MCF 10A (cell line): ENCODE data around the gene DHRS1. TPM values are rescaled to one million over a fixed set of nuclear protein-coding genes. Genes with fewer than 3 reads are reported as not detected.
"Not testable (repeated sequence)": the region's sequence is repeated elsewhere in the genome, so short reads cannot be mapped to it uniquely, and the experiment has no call there.

Experiments
- BruUV-seq: library from RNA; stranded (reverse); fragments of 400-500 nt; replicated peaks from 2 replicates; lab custom pipeline; 2021; lab: Mats Ljungman, UMichigan
- CTCF ChIA-PET: fragments of 300-600 bp; sonication (Branson Sonifier 250); formaldehyde crosslinking; extraction: SDS; loops from one replicate; lab custom pipeline; 2021; ENCODE audit warnings: antibody characterized with exemption, inconsistent platforms; lab: Yijun Ruan, JAX
- POLR2A ChIA-PET: fragments of 300-600, 350-650 bp; sonication (Branson Sonifier 250); formaldehyde crosslinking; extraction: SDS; loops from one replicate; lab custom pipeline; 2020; ENCODE audit warnings: antibody characterized with exemption, inconsistent platforms; lab: Yijun Ruan, JAX
- DNase-seq: peaks from one replicate; pipeline ENCODE4 v3.0.0-alpha.2; 2018; ENCODE audit not compliant: unreplicated experiment
- H3K27ac Mint-ChIP-seq: one replicate; pipeline ENCODE4 v1.8.0; 2022; ENCODE audit warnings: mild to moderate bottlenecking, low read depth, mixed read lengths; ENCODE audit not compliant: unreplicated experiment
- H3K27me3 Mint-ChIP-seq: one replicate; pipeline ENCODE4 v1.8.0; 2022; ENCODE audit warnings: mixed read lengths; ENCODE audit not compliant: insufficient read depth, unreplicated experiment
- H3K36me3 Mint-ChIP-seq: one replicate; pipeline ENCODE4 v1.8.0; 2022; ENCODE audit warnings: mild to moderate bottlenecking, moderate library complexity, mixed read lengths; ENCODE audit not compliant: insufficient read depth, unreplicated experiment
- H3K4me1 Mint-ChIP-seq: one replicate; pipeline ENCODE4 v1.8.0; 2022; ENCODE audit warnings: mixed read lengths; ENCODE audit not compliant: insufficient read depth, unreplicated experiment
- H3K4me3 Mint-ChIP-seq: one replicate; pipeline ENCODE4 v1.8.0; 2022; ENCODE audit warnings: mild to moderate bottlenecking, moderate library complexity, mixed read lengths; ENCODE audit not compliant: unreplicated experiment
- H3K9me3 Mint-ChIP-seq: one replicate; pipeline ENCODE4 v1.8.0; 2022; ENCODE audit warnings: mixed read lengths; ENCODE audit not compliant: unreplicated experiment
- intact Hi-C: fragments of 100-400 bp; cut with micrococcal nuclease; formaldehyde crosslinking; loops from 2 replicates; pipeline ENCODE4 v1.14.1; 2022
- total RNA-seq: library from RNA; stranded (reverse); gene quantifications from 2 replicates; pipeline ENCODE4 v1.2.3, GENCODE V29; 2022
- TF ChIP-seq, protein P1 (sequence below): fragments of 200-600 bp; IDR thresholded peaks from one replicate; pipeline ENCODE4 v1.8.0; 2022; ENCODE audit warnings: antibody characterized with exemption, mild to moderate bottlenecking; ENCODE audit not compliant: unreplicated experiment

The DHRS1 gene
- total RNA-seq, 1 experiment from 2014 or later = 29.7 TPM

DNA sequence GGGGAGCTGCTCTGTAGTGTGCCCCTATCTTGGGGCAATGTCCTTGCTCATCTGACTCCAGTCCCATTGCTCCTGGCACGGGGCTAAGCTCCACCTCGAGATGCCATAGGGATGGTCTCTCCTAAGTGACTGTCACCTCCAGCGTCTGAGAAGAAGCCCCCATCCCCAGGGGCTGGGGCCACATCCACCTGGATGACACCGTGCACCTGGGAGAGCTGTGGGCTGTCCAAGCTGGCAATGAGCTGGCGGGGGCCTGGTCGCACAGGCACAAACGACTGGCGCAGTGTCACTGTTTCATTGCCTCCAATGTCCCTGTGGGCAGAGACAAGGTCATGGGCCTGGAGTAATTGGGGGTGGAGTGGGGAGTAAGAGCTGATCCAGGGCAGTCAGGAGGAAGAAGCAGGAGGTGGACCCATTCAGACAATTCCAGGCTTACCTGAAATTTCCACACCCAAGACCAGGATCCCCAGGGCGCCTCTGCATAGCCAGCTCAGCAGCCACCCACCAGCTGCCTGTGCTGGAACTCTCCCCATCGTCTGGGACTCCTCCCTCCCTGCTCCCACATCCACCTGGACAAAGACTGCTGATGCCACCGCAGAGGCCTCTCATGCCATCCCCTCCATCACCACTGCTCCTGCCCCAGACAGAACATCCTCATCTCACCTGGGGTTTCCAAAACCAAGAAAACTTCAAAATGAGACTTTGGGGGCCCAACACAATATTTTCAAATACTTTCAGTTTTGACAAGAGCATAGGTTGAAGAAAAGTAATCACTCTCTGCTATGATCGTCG, 50.2 kb downstream of the DHRS1 start:
- ChIA-PET POLR2A (interaction anchor here (1.4 to 2.4 kb wide), 2 partner anchors 21 to 48 kb away, joined by 3 to 8 read pairs; partner anchors contain the start of gene RABGGTA), CTCF (interaction anchor here (1.3 to 17.7 kb wide), 3 partner anchors 17 to 59 kb away, joined by 9 to 457 read pairs (median 414); partner anchors contain the start of genes CIDEB, DHRS1, NOP9 and RABGGTA)
- no TSS peak for BruUV-seq
- TF ChIP-seq, protein P1, sequence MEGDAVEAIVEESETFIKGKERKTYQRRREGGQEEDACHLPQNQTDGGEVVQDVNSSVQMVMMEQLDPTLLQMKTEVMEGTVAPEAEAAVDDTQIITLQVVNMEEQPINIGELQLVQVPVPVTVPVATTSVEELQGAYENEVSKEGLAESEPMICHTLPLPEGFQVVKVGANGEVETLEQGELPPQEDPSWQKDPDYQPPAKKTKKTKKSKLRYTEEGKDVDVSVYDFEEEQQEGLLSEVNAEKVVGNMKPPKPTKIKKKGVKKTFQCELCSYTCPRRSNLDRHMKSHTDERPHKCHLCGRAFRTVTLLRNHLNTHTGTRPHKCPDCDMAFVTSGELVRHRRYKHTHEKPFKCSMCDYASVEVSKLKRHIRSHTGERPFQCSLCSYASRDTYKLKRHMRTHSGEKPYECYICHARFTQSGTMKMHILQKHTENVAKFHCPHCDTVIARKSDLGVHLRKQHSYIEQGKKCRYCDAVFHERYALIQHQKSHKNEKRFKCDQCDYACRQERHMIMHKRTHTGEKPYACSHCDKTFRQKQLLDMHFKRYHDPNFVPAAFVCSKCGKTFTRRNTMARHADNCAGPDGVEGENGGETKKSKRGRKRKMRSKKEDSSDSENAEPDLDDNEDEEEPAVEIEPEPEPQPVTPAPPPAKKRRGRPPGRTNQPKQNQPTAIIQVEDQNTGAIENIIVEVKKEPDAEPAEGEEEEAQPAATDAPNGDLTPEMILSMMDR = no peak
- DNase-seq = no peak
- no peak overlapping the region for H3K4me3 Mint-ChIP-seq
- H3K4me1 Mint-ChIP-seq = peaks cover 6% of the 10 kb centered on the region
- no peaks in the 10 kb centered on the region for H3K9me3 Mint-ChIP-seq
- intact Hi-C loops = no loop called here
- H3K27me3 Mint-ChIP-seq = no peaks in the 10 kb centered on the region
- H3K27ac Mint-ChIP-seq = no peak overlapping the region
- peaks cover 18% of the 10 kb centered on the region for H3K36me3 Mint-ChIP-seq

DNA sequence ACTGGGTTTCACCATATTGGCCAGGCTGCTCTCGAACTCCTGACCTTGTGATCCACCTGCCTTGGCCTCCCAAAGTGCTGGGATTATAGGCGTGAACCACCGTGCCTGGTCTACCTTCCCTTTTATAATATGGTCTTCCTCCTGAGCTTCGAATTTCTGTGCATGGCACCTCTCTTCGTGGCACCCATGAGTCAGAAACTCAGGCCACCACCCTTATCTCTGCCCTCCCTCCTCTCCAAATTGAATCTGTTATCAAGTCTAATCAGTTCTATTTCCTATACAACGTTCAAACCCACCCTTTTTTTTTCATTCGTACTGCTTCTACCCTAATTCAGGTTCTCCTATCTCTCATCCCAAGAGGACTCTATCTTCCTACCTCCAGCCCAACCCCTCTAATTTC, 52.2 kb downstream of the DHRS1 start:
- Mint-ChIP-seq H3K27me3 (no peaks in the 10 kb centered on the region), H3K4me3 (no peak overlapping the region), H3K9me3 (no peaks in the 10 kb centered on the region), H3K27ac (no peak overlapping the region), H3K4me1 (peaks cover 12% of the 10 kb centered on the region), H3K36me3 (peaks cover 14% of the 10 kb centered on the region)
- DNase-seq = no peak
- BruUV-seq = no TSS peak
- ChIA-PET CTCF (interaction anchor here (0.5 to 17.7 kb wide), 10 partner anchors 16 to 1399 kb away, joined by 3 to 457 read pairs (median 5); partner anchors contain the start of genes CIDEB, DHRS1, LTB4R2 and NOP9), POLR2A (interaction anchor here (0.6 to 3.9 kb wide), 8 partner anchors 10 to 139 kb away, joined by 3 to 20 read pairs (median 4); partner anchors contain the start of genes DHRS1, NOP9 and RABGGTA)
- TF ChIP-seq, protein P1 = no peak
- intact Hi-C loops = no loop called here

DNA sequence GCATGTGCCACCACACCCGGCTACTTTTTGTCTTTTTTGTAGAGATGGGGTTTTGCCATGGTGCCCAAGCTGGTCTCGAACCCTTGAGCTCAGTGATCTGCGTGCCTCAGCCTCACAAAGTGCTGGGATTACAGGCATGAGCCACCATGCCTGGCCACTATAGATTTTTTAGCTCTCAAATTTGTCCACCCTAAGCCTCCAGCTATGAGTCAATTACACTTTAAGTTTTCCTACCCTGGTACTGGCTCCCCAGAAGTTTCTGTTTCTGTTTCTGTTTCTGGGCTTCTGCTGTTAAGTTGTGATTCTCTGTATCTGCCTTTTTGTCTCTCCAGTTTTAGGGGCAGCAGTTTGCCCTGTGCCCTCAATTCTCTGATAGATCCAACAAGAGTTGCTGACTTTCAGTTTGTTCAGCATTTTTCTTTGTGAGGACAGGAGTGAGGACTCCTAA, 52.8 kb downstream of the DHRS1 start:
- peaks cover 12% of the 10 kb centered on the region for H3K4me1 Mint-ChIP-seq
- no TSS peak for BruUV-seq
- intact Hi-C loops = no loop called here
- TF ChIP-seq, protein P1 = no peak
- POLR2A ChIA-PET = interaction anchor here (0.6 to 3.9 kb wide), 8 partner anchors 11 to 140 kb away, joined by 3 to 20 read pairs (median 4); partner anchors contain the start of genes GMPR2 and RABGGTA
- CTCF ChIA-PET = interaction anchor here (0.5 to 17.7 kb wide), 12 partner anchors 9 to 263 kb away, joined by 3 to 457 read pairs (median 5); partner anchors contain the start of genes CIDEB, DHRS1, GMPR2 and LTB4R2
- H3K36me3 Mint-ChIP-seq = peaks cover 20% of the 10 kb centered on the region
- H3K27ac Mint-ChIP-seq = no peak overlapping the region
- no peak for DNase-seq
- no peak overlapping the region for H3K4me3 Mint-ChIP-seq
- H3K9me3 Mint-ChIP-seq = no peaks in the 10 kb centered on the region
- no peaks in the 10 kb centered on the region for H3K27me3 Mint-ChIP-seq

DNA sequence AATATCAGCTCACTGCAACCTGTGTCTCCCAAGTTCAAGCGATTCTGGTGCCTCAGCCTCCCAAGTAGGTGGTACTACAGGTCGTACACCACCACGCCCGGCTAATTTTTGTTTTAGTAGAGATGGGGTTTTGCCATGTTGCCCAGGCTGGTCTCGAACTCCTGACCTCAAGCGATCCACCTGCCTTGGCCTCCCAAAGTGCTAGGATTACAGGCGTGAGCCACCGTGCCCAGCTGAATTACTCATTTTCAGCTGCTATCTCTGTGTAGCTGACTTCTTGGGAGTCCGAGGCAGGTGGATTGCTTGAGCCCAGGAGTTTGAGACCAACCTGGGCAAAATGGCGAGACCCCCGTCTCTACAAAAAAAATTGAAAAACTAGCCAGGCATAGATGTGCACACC, 54.2 kb downstream of the DHRS1 start:
- H3K4me3 Mint-ChIP-seq, H3K9me3 Mint-ChIP-seq, H3K27me3 Mint-ChIP-seq, BruUV-seq, H3K27ac Mint-ChIP-seq, DNase-seq, intact Hi-C loops: not testable (repeated sequence)
- Mint-ChIP-seq H3K4me1 (peaks cover 12% of the 10 kb centered on the region), H3K36me3 (peaks cover 21% of the 10 kb centered on the region)
- POLR2A ChIA-PET = interaction anchor here (0.7 to 3.9 kb wide), 6 partner anchors 12 to 88 kb away, joined by 3 to 20 read pairs (median 4); no protein-coding TSS in a partner anchor
- CTCF ChIA-PET = interaction anchor here (0.6 to 17.7 kb wide), 6 partner anchors 21 to 1069 kb away, joined by 3 to 457 read pairs (median 28); partner anchors contain the start of genes ADCY4, CIDEB, DHRS1 and NOP9
